HG03097 (cell line): ENCODE data around the gene PTGES3L.
"Not testable (repeated sequence)": the region's sequence is repeated elsewhere in the genome, so short reads cannot be mapped to it uniquely, and the experiment has no call there.

Experiments used
- ATAC-seq: cut with Tn5 transposase; IDR thresholded peaks from one replicate; pipeline ENCODE4 v1.9.1; 2021; ENCODE audit not compliant: unreplicated experiment, low FRiP score

PTGES3L gene

DNA sequence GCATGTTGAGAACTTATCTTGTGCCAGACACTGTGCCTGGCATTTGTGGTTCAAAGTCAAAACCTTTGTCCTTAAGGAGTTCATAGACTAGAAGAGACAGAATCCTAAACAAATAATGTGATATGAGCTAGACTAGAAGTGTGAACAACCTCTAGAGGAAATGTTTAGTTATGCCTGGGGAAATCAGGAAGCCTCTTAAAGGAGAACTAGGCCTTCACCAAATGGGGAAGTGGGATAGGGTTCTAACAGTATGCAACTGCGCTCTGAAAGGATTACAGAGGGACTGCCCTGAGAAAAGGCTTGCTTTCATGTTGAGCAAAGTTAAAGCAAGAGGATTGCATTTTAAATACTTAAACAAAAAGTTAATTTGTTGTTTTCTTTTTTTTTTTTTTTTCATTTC is 5.3 kb upstream of the PTGES3L start:
- no peak for ATAC-seq

DNA sequence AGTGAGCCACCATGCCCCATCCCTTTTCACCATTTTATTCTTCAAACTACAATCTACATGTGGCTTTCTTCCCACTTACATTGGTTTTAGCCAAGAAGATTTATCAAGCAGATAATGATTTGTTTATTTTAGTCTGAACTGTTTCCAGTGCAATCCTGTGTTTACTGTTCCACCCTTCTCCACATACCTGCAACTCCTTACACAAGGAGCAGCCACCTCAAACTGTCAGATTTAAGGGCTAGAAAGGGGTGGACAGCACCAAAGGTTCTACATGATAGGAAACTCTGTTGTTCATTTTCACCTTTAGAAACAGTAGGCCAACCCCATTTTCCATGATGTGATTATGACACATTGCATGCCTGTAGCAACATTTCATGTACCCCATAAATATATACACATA is 2.4 kb upstream of the PTGES3L start:
- no peak for ATAC-seq

DNA sequence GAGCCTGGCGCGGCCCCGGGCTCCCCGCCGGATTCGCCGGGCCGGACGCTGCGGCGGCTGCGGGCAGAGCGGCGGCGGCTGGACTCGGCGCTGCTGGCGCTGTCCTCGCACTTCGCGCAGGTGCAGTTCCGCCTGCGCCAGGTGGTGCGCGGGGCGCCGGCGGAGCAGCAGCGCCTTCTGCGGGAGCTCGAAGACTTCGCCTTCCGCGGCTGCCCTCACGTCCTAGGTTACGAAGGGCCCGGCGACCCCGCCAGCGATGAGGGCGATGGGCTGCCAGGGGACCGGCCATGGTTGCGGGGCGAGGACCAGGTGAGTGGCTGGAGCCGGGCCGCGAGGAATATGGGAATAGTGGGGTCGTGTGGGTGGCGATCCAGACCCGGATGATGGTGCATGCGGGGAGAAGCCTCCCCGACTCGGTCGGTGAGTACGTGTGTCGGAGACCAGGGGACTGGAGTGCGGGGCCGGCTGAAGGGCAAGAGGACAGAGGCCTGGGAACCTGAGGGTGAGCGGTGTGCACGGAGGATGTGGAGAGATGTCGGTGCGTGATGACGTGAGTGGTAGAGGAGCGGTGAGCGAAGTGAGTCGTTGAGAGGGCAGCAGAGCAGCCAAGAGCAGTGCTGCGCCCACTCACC is 1.0 kb upstream of the PTGES3L start:
- peak; percentile 30 for ATAC-seq

DNA sequence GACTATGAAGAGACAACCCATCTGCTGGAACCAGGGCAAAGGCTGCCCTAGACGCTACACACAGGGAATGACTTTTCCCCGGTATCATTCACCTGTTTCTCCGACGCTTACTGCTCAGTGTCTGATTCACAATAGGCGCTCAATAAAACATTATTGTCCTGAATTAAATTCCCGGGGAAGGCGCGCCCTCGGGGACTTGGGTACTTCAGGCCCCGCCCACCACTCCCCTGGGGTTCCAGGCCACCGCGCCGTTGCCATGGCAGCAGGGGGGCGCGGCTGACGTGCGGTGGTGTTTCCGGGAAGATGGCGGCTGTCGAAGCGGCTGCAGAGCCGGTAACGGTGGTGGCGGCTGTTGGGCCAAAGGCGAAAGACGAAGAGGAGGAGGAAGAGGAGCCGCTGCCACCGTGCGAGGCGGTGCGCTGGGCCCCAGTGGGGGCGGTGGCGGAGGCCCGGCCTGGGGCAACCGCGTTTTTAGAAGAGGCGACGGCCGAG is 440 bp upstream of the PTGES3L start, which contains the start of gene RUNDC1:
Gene RUNDC1, plus strand, starts transcription at position 292 of the 492 bp plus-strand sequence. Its CDS starts 12 bp downstream, at position 304.
- ATAC-seq: peak; percentile 59

DNA sequence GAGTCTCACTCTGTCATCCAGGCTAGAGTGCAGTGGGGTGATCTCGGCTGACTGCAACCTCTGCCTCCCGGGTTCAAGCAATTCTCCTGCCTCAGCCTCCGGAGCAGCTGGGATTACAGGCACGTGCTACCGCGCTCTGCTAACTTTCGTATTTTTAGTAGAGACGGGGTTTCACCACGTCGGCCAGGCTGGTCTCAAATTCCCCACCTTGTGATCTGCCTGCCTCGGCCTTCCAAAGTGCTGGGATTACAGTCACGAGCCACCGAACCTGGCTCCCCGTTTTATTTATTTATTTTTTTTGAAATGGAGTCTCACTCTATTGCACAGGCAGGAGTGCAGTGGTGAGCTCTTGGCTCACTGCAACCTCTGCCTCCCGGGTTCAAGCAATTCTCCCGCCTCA is 4.2 kb downstream of the PTGES3L start:
- ATAC-seq: not testable (repeated sequence)

DNA sequence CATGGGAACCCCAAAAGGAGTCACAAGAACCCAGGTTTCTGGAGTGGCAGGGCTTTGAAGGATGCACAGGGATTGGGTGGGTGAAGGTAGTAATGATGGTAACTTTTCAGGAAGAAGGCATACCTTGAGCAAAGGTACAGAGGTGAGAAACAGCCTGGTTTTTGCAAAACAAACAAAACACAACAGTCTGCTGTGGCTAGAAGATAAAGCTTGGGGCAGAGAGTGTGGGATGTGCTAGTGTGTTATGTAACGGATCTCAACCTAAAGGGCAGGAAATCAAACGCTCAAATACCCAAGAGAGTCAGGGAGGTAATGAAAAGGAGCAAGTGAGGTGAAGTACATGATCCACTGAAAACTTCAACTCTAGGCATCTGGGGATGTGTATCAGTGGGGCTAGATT is 4.6 kb downstream of the PTGES3L start:
- ATAC-seq: no peak

DNA sequence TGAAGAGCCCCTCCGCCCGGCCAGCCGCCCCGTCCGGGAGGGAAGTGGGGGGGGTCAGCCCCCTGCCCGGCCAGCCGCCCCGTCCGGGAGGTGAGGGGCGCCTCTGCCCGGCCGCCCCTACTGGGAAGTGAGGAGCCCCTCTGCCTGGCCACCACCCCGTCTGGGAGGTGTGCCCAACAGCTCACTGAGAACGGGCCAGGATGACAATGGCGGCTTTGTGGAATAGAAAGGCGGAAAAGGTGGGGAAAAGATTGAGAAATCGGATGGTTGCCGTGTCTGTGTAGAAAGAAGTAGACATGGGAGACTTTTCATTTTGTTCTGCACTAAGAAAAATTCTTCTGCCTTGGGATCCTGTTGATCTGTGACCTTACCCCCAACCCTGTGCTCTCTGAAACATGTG is 6.6 kb downstream of the PTGES3L start:
- not testable (repeated sequence) for ATAC-seq

DNA sequence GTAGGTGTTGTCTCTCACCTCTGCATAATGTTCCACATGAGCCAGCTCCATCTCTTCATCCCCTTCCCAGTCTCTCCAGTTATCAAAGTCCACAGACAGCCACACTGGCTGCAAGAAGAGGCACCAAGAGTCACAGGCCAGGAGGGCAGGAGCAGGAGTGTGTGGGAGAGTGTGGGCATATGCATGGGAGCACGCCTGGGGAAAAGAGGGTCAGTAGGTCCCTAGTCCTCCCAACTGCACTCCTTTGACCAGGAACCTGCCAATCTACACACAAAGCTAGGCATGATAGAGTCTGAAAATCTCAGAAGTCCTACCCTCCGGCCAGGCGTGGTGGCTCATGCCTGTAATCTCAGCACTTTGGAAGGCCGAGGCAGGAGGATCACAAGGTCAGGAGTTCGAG is 8.3 kb downstream of the PTGES3L start:
- ATAC-seq: no peak

DNA sequence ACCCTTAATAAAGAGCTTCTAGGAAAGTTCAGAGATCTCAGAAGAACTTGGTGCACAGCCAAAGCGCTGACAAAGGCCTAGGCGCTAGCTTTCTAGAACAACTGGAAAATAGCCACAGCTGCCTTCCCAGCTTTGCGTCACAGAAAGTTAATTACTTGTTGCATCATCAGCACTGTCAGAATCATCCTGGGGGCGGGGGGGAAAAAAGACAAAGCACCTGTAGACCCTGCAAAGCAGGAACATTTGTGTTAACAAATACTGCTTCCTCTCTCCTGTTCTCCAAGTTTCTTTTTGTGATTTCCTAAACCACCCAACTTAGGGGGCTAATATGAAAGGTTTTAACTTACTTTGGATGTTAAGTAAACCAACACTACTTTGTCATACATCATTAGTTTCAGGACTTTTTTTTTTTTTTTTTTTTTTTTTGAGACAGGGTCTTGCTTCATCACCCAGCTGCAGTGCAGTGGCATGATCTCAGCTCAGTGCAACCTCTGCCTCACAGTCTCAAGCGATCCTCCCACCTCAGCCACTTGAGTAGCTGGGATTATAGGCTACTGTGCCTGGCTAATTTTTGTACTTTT is 10.8 kb downstream of the PTGES3L start:
- ATAC-seq: no peak

DNA sequence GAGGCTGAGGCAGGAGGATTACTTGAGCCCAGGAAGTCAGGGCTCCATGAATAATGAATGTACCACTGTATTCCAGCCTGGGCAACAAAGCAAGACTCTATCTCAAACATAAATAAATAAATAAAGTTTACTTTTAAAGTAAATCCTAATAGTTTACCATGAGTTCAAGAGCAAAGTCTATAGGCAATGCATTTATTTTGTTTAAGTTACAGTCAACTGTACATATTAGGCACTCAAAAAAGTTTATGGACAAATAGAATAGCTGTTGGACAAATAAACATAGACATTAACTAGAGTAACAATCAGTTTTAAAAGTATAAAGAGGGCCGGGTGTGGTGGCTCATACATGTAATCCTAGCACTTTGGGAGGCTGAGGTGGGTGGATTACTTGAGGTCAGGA is 12.0 kb downstream of the PTGES3L start:
- no peak for ATAC-seq

DNA sequence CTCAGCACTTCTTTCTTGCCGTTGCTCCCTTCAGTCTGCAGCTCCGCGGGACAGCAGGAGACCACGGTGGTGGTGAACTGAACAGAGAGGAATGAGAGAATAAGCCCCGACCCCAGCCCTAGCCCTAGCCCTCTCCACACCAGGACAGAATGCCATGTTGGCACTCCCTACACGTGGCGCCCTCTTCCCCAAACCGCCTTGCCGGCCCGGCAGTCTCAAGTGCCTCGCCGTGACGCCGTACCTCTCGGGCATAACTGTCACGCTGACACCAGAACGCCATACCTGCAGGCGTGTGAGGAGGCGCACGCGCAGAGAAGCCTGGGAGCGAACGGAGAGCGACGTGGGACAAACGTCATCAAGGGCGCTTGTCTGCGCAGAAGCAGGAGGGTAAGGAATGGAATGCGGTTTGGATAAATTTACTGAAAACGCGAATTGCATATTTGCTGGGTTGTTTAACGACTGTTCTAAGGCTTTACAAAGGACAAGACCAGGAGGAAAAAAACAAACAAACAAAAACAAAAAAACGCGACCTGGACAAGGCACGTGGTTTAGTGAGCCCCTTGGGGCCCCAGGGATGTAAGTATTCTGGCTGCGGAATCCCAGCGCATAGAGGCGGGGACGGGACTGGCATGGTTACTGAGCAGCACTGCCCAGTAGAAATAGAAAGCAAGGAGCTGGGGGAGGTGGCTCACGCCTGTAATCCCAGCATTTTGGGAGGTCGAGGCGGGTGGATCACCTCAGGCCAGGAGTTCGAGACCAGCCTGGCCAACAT is 15.5 kb downstream of the PTGES3L start, which contains the start of gene AARSD1:
Gene AARSD1, minus strand, starts transcription at position 294 of the 772 bp plus-strand sequence. Its CDS starts 14 bp downstream, at position 280.
- ATAC-seq: peak; percentile 72

DNA sequence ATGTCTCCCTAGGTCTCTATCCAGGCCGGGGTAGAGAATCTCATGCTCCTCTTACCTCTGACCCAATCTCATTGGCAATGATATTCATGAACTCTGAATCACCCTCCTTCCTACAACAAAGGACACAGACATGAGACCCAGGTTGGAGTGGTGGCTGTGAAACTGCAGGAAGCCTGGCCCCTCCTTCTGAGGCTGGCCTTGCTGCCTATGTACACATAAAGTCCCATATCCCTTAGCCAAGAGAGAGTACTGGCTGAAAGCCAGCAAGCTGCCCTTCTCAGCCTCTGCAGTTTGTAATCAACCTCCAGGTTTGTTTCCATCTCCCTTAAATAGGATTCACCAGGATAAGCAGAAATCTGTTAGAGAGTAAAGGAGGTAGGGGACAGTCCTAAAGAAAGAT is 26.2 kb downstream of the PTGES3L start:
- ATAC-seq: no peak

DNA sequence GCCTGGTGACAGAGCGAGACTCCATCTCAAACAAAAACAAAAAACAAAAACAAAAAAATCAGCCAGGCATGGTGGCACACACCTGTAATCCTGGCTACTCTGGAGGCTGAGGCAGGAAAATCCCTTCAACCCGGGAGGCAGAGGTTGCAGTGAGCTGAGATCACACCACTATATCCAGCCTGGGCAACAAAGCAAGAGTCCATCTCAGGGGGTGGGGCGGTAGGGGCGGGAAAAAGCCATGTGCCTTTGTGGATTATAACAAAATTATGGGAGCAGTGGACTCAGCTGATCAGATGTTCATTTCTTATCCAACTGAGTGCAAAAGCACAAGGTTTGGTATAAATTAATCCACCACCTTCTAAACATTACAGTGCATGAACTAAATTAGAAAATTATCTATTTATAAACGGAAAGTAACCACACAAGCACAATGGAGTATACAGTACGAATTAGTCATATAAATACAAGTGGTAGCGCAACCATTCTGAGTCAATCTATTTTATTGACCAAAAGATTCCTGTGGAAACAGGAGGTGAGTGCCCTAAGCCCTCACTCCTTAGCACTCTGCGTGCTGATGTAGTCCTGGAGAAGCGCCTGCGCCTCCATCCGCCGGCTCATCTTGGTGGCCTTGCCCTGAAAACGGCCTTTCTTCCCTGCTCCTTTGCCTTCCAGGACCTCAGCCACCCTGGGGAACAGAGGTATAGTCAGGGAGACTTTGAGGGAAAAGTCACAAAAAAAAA is 29.7 kb downstream of the PTGES3L start:
- no peak for ATAC-seq

DNA sequence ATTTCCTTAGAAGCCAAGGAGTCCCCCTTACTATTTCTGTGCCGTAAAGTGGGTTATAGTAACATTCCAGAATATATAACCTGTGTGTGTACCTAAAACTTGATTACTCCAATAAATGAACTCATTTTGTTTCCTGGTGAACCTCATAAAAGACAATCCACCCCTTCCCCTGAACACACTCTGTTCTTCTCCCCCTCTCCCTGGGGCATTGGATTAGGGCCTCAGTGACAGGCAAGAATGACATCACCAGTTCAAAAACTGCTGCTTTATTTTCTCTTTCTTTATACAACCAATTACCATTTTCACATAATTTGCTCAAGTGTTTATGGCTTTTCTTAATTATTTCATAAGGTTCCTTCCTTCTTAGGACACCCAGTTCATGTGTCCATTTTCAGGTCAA is 33.1 kb downstream of the PTGES3L start:
- ATAC-seq: no peak

DNA sequence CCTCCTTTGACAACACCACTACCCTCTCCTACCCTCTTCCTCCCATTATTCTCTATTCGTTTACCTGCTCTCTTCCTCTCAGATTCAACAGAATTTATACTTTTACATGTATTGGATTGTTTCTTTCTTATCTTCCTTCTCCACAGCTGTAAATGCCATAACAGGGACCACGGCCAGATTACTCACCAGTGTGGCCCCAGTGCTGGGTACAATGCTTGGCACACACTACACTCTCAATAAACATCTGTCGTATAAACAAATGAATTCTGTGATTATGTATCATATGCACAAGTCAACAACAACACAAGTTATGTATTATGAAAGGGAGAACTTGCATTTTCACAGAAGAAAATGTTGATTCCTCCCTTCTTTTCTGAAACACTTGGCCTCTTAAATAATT is 35.7 kb downstream of the PTGES3L start:
- no peak for ATAC-seq

DNA sequence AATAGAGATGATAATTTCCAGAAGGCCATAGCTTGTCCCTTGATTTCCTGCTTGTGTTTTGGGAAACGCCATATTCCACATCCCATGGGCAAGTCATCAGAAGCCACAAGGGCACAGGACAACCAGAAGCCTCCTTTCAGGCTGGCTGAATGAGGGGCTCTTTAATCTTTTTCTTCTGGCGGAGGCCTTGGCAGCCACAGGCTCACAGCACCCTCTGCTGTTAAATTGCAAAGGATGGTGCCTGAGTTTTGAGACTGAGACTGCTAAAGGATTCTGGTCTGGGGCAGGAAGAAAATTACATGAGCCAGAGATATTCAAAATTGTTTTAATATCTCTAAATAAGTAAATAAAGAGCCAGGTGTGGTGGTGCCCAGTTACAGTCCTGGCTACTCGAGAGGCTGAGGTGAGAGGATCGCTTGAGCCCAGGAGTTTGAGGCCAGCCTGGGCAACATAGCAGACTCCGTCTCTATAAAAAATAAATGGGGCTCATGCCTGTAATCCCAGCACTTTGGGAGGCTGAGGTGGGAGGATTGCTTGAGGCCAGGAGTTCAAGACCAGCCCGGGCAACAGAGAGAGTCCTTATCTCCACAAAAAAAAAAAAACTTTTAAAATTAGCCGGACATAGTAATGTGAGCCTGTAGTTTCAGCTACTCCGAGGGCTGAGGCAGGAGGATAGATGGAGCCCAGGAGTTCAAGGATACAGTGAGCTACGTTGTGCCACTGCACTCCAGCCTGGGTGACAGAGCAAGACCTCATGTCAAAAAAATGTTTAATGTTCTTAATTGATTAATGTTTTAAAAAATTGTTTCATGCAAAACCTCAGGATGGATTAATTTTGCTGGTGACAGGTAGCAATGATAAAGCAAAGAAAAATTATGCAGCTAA is 41.9 kb downstream of the PTGES3L start:
- ATAC-seq: no peak

DNA sequence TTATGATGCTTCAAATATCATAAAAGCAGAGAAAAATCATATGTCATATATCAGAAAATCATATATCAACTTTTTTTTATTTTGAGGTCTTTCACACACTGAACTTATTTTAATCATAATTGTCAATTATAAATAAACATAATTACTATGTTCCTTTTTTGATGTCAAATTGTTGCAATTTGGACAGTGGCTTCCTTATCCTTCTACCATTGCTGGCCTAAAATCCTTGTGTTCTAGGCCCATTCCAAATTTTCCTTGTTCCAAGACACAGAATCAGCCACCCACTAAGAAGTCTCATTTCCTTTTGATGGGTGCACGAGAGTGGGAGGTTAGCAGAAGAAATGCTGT is 50.4 kb downstream of the PTGES3L start:
- ATAC-seq: no peak

DNA sequence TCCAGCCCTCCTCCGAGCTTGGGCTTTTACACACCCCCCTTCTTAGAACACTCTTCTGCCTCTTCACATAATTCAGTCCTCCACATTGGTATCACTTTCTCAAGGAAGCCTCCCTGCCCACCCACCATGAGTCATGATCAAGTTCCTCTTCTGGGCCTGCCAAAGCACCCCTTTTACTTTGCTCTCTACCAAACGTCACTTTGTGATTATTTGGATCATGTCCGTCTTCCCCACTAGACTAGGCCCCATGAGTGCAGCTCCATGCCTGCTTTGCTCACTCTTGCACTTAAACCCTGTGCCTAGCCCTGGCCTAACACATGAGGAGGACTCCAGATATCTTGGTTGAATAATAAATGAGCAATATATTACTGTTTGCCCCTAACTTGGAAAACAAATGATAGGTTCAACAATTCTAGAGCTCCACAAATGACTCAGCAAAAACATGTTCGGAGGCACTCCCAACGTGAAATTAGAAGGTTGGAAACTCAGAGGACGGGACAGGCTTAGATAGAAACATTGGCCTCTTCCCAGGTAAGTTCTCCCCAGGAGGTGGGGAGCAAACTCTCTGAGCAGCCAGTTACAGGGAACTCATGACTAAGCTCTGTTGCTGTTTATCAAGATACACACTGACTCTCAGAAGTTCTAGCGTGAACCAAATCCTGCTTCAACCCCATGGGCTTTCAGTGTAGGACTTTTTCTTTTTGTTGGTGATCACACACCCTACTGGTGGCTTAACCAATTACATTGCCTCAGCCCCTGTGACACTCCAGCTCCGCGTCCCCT is 51.0 kb downstream of the PTGES3L start:
- no peak for ATAC-seq

DNA sequence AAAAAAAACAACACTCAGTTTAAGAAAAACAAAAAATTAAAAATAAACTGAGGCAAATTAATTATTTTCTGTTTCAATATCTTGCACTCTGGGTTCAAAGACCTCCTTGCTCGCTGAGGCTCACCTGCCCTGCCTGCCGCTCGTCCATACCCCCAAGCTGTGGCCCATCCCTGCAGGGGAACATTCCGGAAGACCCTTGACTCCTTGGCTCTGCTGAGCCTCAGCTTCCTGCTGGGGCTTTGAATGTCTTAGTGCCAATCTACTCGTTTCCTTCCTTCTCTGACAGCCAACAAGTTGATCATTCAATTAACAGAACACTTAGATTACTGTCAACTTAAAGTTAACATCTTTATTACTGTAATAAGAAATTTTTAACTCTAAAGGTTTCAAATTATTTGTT is 55.0 kb downstream of the PTGES3L start:
- no peak for ATAC-seq
